IPS-NIHi11 (cell line): ENCODE measurements around the gene ERCC2.
"Not testable (repeated sequence)": the region's sequence is repeated elsewhere in the genome, so short reads cannot be mapped to it uniquely, and the experiment has no call there.

Experiments used
- DNase-seq: peaks from one replicate; pipeline ENCODE4 v3.0.0; 2012; ENCODE audit warnings: mixed read lengths, low spot score

The ERCC2 gene

GRCh38 chr19:45333609-45334303 lies 36.6 kb downstream of the ERCC2 start:
- no peak for DNase-seq

- peak; percentile 19 for DNase-seq
Measured at GRCh38 chr19:45331411-45331810, 39.0 kb downstream of the ERCC2 start.

- no peak for DNase-seq
Measured at GRCh38 chr19:45327404-45328143, 42.8 kb downstream of the ERCC2 start.

- DNase-seq: no peak
Measured at GRCh38 chr19:45324349-45324907, 45.9 kb downstream of the ERCC2 start.

- DNase-seq: peak; percentile 65
Measured at GRCh38 chr19:45323671-45324081, 46.7 kb downstream of the ERCC2 start.

- DNase-seq: no peak
Measured at GRCh38 chr19:45322744-45323281, 47.6 kb downstream of the ERCC2 start, which contains the start of gene CKM. CKM (minus strand) TSS chr19:45322875; CDS start chr19:45319713, 3,162 bp downstream.

- DNase-seq: no peak
Measured at GRCh38 chr19:45322311-45322710, 48.1 kb downstream of the ERCC2 start.

GRCh38 chr19:45321848-45322247 lies 48.5 kb downstream of the ERCC2 start:
- no peak for DNase-seq

- DNase-seq: no peak
Measured at GRCh38 chr19:45320997-45321775, 49.2 kb downstream of the ERCC2 start.

- DNase-seq: no peak
Measured at GRCh38 chr19:45315304-45315703, 55.1 kb downstream of the ERCC2 start.

- no peak for DNase-seq
Measured at GRCh38 chr19:45314708-45315245, 55.6 kb downstream of the ERCC2 start.

- DNase-seq: not testable (repeated sequence)
Measured at GRCh38 chr19:45312285-45312684, 58.1 kb downstream of the ERCC2 start.

GRCh38 chr19:45311621-45312020 lies 58.8 kb downstream of the ERCC2 start:
- no peak for DNase-seq

GRCh38 chr19:45309322-45309721 lies 61.1 kb downstream of the ERCC2 start:
- DNase-seq: not testable (repeated sequence)

- DNase-seq: no peak
Measured at GRCh38 chr19:45307361-45307760, 63.0 kb downstream of the ERCC2 start.

GRCh38 chr19:45306518-45307027 lies 63.8 kb downstream of the ERCC2 start:
- DNase-seq: peak; percentile 83

- DNase-seq: no peak
Measured at GRCh38 chr19:45306040-45306439, 64.3 kb downstream of the ERCC2 start.

GRCh38 chr19:45305421-45305820 lies 65.0 kb downstream of the ERCC2 start:
- peak; percentile 44 for DNase-seq

- no peak for DNase-seq
Measured at GRCh38 chr19:45305007-45305406, 65.4 kb downstream of the ERCC2 start.

- DNase-seq: no peak
Measured at GRCh38 chr19:45304141-45304926, 66.0 kb downstream of the ERCC2 start.
